ENCODE data around the gene RRP8.

The RRP8 gene

DNA sequence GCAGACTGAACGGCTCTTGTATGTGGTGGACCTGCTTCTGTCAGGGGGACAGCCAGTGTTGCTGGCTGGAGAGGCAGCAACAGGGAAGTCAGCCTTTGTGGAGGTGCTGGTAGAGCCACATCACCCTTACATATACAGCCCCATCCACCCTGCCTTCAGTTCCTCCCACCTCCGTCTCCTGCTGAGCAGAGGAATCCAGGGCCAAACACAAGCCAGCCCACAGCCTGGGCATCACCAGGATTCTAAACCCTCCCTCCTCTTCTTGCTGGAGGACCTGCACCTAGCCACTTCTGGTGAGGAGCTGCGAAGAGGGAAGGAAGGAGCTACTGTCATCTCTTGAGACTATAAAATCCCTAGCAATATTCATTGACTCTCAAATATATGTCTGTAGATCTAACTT, 54.8 kb downstream of the RRP8 start:
- in situ Hi-C loops (cut with MboI; ENCODE audit: low sequenced_read_pairs), result no loop called here

DNA sequence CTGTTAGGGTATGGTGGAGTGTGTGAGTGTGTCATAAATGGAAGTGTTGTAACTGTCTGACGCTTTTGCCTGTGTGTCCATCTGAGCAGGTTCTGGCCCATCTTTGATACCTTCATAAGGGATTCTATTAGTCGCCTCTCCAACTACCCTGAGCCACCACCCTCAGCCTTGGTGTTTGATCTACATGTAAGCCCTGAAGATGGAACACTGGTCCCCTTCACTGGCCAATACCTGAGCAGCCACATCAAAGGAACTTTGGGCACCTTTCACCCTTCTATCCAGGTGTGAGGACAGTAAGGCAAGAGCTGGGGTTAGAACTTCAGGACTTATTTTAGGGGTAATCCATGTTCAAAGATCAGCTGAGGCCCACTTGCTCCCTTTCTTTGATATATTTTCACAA, 55.3 kb downstream of the RRP8 start:
- in situ Hi-C loops (cut with MboI; ENCODE audit: low sequenced_read_pairs), result no loop called here

- in situ Hi-C loops (cut with MboI; ENCODE audit: low sequenced_read_pairs), result no loop called here
Observed at GRCh38 chr11:6547177-6547576, 56.2 kb downstream of the RRP8 start.

- in situ Hi-C loops (cut with MboI; ENCODE audit: low sequenced_read_pairs), result no loop called here
Observed at GRCh38 chr11:6546735-6547134, 56.7 kb downstream of the RRP8 start.

- in situ Hi-C loops (cut with MboI; ENCODE audit: low sequenced_read_pairs), result no loop called here
Observed at GRCh38 chr11:6545917-6546605, 57.4 kb downstream of the RRP8 start.

Data from HL-60/S4 treated with retinoic acid at 250 ng/mL for 4 days and 3 days (cell line).